Measurements from ENCODE around the gene APOBEC3A. TPM values are rescaled to one million over a fixed set of nuclear protein-coding genes. Genes with fewer than 3 reads are reported as not detected.
"Not testable (repeated sequence)": the region's sequence is repeated elsewhere in the genome, so short reads cannot be mapped to it uniquely, and the experiment has no call there.

Gene APOBEC3A
- total and polyA plus RNA-seq, 2 of the 4 experiments (the other 2 are of a cell fraction) = not detected

DNA sequence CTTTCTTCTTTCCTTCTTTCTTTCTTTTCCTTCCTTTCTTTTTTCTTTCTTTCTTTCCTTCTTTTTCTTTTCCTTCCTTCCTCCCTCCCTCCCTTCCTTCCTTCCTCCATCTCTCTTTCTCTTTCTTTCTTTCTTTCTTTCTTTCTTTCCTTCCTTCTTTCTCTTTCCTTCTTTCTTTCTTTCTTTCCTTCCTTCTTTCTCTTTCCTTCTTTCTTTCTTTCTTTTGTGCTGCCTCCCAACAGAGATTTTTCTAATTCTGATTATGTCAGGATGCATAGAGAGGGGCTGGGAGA, 1.2 kb downstream of the APOBEC3A start:
- ATAC-seq (ENCODE audit: low read depth); H2BK120ac ChIP-seq (ENCODE audit: low read depth, low read length); CTCF ChIA-PET; H2AK5ac ChIP-seq (ENCODE audit: low read depth, low read length); dilution Hi-C loops (cut with HindIII; ENCODE audit: low sequenced_read_pairs, unreplicated experiment); H4K8ac ChIP-seq (ENCODE audit: low read depth in 2 of 2, low read length in 2 of 2); intact Hi-C loops (cut with micrococcal nuclease); H2AFZ ChIP-seq (replicated peaks; ENCODE audit: low read length, poor library complexity); H4K5ac ChIP-seq (ENCODE audit: low read depth, low read length); H3K9me3 ChIP-seq (ENCODE audit: control insufficient read depth, insufficient read depth, low read length); in situ Hi-C loops (cut with MboI; ENCODE audit: low sequenced_read_pairs); H3K14ac ChIP-seq (replicated peaks; ENCODE audit: low read depth, low read length); H3K9ac ChIP-seq (ENCODE audit: low read depth, low read length); H3K56ac ChIP-seq (ENCODE audit: extremely low read depth, insufficient read depth, low read length); POLR2A ChIA-PET (ENCODE audit: unreplicated experiment); H2AK9ac ChIP-seq (replicated peaks; ENCODE audit: low read depth, low read length, poor library complexity); H3K27ac ChIP-seq (ENCODE audit: insufficient read depth, low read length); H4K91ac ChIP-seq (ENCODE audit: insufficient read depth, low read depth, low read length); H3K4me1 ChIP-seq (ENCODE audit: control insufficient read depth, insufficient read depth, low read length); H3K18ac ChIP-seq (ENCODE audit: low read depth, low read length); H3K9me1 ChIP-seq (ENCODE audit: insufficient read depth, low read length); H3K4ac ChIP-seq (ENCODE audit: low read depth, low read length); H4K20me1 ChIP-seq (ENCODE audit: insufficient read depth, low read length); DNase-seq; H2BK20ac ChIP-seq (ENCODE audit: low read depth, low read length); H3K4me3 ChIP-seq (ENCODE audit: insufficient read depth, low read depth, low read length); H3K79me1 ChIP-seq (ENCODE audit: low read depth in 1 of 2, low read length in 2 of 2); H3K23ac ChIP-seq (ENCODE audit: low read depth, low read length); H2BK5ac ChIP-seq (ENCODE audit: low read depth, low read length, poor library complexity, severe bottlenecking); H3K4me2 ChIP-seq (ENCODE audit: low read depth, low read length); H3K36me3 ChIP-seq (ENCODE audit: control insufficient read depth, insufficient read depth, low read length); H2BK15ac ChIP-seq (ENCODE audit: low read depth, low read length); BruUV-seq (replicated peaks): not testable (repeated sequence)
- H3K27me3 ChIP-seq (ENCODE audit: control insufficient read depth, insufficient read depth, low read length) = peaks cover 48% of the 10 kb centered on the region
